SU-DHL-6 (cell line): ENCODE data around the gene PPP1R11.

ENCODE experiments used
- EZH2phosphoT487 ChIP-seq: fragments of 200-600 bp; sonication (generic), shearing (Covaris generic); conservative IDR thresholded peaks from 2 replicates; pipeline ENCODE4 v1.6.1; 2018; ENCODE audit warnings: mild to moderate bottlenecking, antibody characterized with exemption, low read length, moderate library complexity, mixed read lengths
- TF ChIP-seq, protein P1 (sequence below): fragments of 200-600 bp; sonication (generic); IDR thresholded peaks from one replicate; pipeline ENCODE4 v1.5.1; 2017; ENCODE audit warnings: antibody characterized with exemption, mild to moderate bottlenecking, low read length, moderate library complexity; ENCODE audit not compliant: insufficient read depth, poor library complexity, severe bottlenecking

DNA sequence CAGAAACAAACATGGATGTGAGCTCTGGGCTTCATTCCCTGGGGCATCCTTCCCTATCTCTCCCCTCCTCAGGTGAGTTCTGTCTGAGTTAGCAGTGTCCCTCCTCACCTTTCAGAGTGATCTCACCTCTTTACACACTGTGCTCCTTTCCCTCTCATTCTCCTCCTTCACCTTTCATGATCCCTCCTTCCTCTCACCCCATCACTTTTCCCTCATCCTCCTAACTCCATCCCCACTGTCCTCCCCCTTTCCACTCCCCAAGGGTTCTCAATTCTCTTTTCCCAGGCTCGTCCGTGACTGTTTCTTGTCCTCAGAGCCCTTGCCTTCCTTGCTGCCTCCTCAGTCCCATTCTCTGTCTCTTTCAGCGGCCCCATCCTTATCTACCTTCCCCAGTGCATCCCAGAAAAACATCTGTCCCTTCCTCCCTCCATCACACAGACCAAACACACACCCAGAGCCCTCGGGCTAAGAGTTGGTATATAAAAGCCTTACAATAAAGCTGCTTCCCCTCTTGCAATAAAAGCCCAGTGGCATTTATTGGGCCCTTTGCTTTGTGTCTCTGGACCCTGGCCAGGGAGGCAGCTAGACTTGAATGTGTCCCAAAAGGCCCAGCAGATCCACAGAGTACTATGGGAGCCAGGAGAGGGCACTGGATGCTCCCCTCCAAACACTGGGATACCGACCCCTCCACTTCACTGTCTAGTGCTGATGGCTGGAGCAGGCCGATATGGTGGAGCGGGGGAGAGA is 6.7 kb downstream of the PPP1R11 start:
- TF ChIP-seq, protein P1, sequence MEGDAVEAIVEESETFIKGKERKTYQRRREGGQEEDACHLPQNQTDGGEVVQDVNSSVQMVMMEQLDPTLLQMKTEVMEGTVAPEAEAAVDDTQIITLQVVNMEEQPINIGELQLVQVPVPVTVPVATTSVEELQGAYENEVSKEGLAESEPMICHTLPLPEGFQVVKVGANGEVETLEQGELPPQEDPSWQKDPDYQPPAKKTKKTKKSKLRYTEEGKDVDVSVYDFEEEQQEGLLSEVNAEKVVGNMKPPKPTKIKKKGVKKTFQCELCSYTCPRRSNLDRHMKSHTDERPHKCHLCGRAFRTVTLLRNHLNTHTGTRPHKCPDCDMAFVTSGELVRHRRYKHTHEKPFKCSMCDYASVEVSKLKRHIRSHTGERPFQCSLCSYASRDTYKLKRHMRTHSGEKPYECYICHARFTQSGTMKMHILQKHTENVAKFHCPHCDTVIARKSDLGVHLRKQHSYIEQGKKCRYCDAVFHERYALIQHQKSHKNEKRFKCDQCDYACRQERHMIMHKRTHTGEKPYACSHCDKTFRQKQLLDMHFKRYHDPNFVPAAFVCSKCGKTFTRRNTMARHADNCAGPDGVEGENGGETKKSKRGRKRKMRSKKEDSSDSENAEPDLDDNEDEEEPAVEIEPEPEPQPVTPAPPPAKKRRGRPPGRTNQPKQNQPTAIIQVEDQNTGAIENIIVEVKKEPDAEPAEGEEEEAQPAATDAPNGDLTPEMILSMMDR = no peak
- no peak for TF ChIP-seq EZH2phosphoT487
